ENCODE data around the gene PDE4C.

GRCh38 chr19:18216789-18217188 is 9.4 kb downstream of the PDE4C start:
- TF ChIP-seq CTCF (IDR thresholded peaks at IDR 0.05) (no peak), EP300 (IDR thresholded peaks at IDR 0.05) (no peak), POLR2A (IDR thresholded peaks at IDR 0.05) (no peak)

Measured in tibial nerve (tissue), 4 donors.